Neural progenitor cell (in vitro differentiated cells): ENCODE data around the gene KCNH1.

ENCODE experiments used
- CTCF ChIP-seq: fragments of 200-600 bp; sonication (generic); IDR thresholded peaks from 2 replicates; pipeline ENCODE4 v1.5.1; 2017; ENCODE audit warnings: antibody characterized with exemption, mild to moderate bottlenecking
- EZH2 ChIP-seq: fragments of 200-600 bp; sonication (generic); IDR thresholded peaks from 2 replicates; pipeline ENCODE4 v1.6.1; 2017; ENCODE audit warnings: antibody characterized with exemption, mild to moderate bottlenecking, moderate library complexity

GRCh38 chr1:210758261-210758660, 375.7 kb downstream of the KCNH1 start:
- no peak for TF ChIP-seq CTCF
- no peak for TF ChIP-seq EZH2
